ENCODE data around the gene SLC7A8.

DNA sequence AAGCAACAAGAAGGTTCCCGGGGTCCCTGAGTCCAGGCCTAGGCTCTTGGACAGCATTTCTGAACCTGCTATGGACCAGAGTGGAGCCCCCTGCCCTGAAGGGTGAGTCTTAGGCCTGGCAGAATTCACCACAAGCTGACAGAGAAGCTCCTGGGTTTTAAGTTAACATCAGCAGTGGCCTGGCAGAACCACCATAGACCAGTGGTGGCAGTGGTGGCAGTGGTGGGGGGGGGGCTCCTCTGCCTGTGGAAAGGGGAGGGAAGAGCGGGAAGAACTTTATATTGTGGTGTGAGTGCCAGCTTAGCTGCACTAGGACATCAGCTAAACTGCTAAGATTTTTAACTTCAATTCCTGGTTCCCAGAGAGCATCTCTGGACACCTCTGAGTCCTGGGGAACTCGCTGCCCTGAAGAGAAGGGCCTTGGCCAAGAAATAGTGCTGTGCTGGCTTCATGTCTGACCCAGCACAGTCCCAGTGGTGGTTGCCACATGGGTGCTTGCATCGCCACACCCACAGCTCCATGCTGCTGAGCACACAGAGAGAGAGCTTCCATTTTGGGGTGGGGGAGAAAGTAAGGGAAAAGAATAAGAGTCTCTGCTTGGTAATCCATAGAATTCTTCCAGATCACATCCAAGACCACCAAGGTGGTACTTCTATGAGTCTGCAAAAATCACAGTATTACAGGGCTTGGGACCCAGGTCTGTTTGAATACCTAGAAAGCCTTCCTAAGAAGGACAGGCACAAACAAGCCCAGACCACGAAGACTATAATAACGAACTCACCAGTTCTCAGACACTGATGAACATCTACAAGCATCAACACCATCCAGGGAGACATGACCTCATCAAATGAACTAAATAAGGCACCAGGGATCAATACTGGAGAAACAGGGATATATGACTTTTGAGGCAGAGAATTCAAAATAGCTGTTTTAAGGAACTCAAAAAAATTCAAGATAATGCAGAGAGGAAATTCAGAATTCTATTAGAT, 33.9 kb upstream of the SLC7A8 start:
- TF ChIP-seq TAF1 (IDR thresholded peaks at IDR 0.05; ENCODE audit: low read depth) (no peak), EP300 (IDR thresholded peaks at IDR 0.05; ENCODE audit: borderline replicate concordance) (no peak), CREB1 (IDR thresholded peaks at IDR 0.05; ENCODE audit: low read depth) (no peak)
- TF ChIP-seq, protein P1, sequence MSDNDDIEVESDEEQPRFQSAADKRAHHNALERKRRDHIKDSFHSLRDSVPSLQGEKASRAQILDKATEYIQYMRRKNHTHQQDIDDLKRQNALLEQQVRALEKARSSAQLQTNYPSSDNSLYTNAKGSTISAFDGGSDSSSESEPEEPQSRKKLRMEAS (IDR thresholded peaks at IDR 0.05): no peak
- TF ChIP-seq, protein P2, sequence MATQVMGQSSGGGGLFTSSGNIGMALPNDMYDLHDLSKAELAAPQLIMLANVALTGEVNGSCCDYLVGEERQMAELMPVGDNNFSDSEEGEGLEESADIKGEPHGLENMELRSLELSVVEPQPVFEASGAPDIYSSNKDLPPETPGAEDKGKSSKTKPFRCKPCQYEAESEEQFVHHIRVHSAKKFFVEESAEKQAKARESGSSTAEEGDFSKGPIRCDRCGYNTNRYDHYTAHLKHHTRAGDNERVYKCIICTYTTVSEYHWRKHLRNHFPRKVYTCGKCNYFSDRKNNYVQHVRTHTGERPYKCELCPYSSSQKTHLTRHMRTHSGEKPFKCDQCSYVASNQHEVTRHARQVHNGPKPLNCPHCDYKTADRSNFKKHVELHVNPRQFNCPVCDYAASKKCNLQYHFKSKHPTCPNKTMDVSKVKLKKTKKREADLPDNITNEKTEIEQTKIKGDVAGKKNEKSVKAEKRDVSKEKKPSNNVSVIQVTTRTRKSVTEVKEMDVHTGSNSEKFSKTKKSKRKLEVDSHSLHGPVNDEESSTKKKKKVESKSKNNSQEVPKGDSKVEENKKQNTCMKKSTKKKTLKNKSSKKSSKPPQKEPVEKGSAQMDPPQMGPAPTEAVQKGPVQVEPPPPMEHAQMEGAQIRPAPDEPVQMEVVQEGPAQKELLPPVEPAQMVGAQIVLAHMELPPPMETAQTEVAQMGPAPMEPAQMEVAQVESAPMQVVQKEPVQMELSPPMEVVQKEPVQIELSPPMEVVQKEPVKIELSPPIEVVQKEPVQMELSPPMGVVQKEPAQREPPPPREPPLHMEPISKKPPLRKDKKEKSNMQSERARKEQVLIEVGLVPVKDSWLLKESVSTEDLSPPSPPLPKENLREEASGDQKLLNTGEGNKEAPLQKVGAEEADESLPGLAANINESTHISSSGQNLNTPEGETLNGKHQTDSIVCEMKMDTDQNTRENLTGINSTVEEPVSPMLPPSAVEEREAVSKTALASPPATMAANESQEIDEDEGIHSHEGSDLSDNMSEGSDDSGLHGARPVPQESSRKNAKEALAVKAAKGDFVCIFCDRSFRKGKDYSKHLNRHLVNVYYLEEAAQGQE (IDR thresholded peaks at IDR 0.05; ENCODE audit: low read depth): no peak

Data from Ishikawa (cell line).